GM12892 (cell line): Measurements from ENCODE around the gene CHRD.

Experiments
- POLR2A ChIP-seq: IDR thresholded peaks from 2 replicates; pipeline ENCODE4 v1.6.1; 2011; ENCODE audit warnings: low read depth, low read length, control low read depth
- POLR2AphosphoS5 ChIP-seq: IDR thresholded peaks from 2 replicates; pipeline ENCODE4 v1.6.1; 2011; ENCODE audit warnings: low read depth, low read length, control low read depth
- TAF1 ChIP-seq: IDR thresholded peaks from 2 replicates; pipeline ENCODE4 v1.6.1; 2011; ENCODE audit warnings: low read depth, mild to moderate bottlenecking, control low read depth, low read length, borderline replicate concordance

DNA sequence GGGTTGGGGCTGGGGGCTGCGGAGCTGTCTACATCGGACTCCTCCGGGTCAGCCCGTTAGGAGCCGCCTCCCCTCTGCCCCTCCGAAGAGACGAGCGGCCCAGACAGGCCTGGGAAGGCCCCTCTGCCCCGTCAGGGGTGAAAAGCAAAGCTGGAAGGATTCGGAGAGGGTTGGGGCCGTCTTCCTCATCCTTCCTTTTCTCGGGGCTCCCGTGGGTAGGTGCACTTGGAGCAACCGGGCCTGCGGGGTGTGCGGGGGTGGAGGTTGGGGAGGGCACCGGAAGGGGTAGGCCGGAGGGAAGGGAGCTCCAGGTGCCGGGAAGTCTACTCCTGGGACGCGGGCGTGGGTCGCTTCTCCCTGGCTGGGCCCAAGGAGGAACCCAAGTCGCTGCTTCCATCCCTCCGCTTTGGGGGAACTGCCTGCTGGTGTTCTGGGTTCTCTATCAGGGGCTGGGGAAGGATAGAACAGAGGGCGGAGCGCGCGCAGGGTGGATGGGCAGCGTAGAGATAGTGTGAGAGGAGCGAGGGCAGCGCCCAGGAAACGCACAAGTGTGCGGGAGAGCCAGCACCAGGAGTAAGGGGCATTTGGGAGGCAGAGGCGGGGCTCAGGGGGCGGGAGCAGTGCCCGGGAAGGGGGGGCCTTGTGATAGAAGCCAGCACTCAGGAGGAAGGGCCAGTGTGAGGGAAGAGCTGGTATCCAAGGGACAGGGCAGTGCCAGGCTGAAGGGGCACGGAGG, 17.8 kb upstream of the CHRD start:
- TF ChIP-seq POLR2A, result no peak
- no peak for TF ChIP-seq POLR2AphosphoS5
- peak; percentile 28; the same call in 1 of the 2 replicates for TF ChIP-seq TAF1
